ENCODE results near the gene UGT8.
A peak's percentile ranks its signal among the peaks of the same experiment; 100 is the strongest.
"Not testable (repeated sequence)": the region's sequence is repeated elsewhere in the genome, so short reads cannot be mapped to it uniquely, and the experiment has no call there.

The UGT8 gene

DNA sequence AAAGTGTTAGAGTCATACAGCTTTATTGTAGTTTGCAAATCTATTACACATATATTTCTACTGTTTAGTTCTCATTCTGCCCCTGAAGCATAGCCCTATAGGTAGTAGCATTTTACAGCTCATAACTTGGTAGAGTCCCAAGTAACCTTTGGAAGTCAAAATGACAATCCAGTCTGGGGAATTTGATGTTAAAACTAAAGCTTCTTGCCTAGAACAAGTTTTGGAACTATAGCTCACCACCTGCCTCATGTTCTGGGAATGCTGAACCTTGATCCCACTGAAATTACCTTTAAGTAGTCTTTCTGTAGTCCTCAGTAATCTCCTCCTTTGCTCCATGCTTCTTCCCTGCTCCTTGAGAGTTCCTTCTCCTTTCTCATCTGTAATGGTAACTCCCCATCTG is 8.4 kb downstream of the UGT8 start:
- no peak for DNase-seq

DNA sequence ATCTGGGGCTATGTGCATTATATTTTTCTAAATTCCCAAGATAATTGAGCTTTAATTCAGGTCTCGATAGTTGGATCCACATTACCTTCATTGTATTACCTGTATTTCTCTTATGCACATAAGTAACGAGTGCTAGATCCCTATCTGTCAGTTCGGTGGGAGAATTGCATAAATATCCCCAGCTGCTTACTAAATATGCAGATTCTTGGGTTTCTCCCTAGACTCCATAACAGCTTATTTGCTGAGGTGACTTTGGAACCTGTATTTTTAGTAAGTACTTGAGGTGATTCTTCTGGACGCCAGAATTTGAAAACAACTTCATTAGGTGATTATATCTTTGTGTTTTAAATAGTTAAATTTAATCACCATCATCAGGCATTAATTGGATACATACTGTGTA is 15.0 kb downstream of the UGT8 start:
- DNase-seq: no peak

- DNase-seq: no peak
Measured at GRCh38 chr4:114615435-114615834, 16.8 kb downstream of the UGT8 start.

DNA sequence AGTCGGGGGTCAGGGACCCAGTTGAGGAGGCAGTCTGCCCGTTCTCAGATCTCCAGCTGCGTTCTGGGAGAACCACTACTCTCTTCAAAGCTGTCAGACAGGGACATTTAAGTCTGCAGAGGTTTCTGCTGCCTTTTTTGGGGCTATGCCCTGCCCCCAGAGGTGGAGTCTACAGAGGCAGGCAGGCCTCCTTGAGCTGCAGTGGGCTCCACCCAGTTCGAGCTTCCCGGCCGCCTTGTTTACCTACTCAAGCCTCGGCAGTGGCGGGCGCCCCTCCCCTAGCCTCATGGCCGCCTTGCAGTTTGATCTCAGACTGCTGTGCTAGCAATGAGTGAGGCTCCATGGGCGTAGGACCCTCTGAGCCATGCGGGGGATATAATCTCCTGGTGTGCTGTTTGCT is 17.4 kb downstream of the UGT8 start:
- DNase-seq: not testable (repeated sequence)

DNA sequence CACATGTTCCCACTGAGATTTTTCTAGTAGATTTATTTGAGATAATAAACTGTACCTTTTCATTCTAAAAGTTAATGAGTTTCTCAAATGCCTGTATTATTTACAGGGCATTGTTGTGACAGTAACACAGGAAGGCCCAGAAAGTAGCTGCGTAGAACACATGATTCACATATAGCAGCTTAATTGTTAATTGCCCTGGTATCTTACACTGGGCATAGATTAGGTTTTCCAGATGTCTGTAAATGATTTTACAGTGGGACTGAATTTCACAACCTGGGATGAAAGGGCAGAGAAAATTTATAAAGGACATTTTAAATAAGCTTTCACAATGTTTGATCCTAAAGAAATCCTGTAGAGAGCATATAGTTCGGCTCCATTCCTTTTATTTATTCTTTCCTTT is 27.6 kb downstream of the UGT8 start:
- no peak for DNase-seq

- no peak for DNase-seq
Measured at GRCh38 chr4:114636192-114636935, 37.8 kb downstream of the UGT8 start.

- no peak for DNase-seq
Measured at GRCh38 chr4:114642173-114642780, 43.7 kb downstream of the UGT8 start.

- DNase-seq: no peak
Measured at GRCh38 chr4:114649908-114650307, 51.3 kb downstream of the UGT8 start.

GRCh38 chr4:114653675-114654074 is 55.1 kb downstream of the UGT8 start:
- no peak for DNase-seq

- DNase-seq: no peak
Measured at GRCh38 chr4:114654592-114654991, 56.0 kb downstream of the UGT8 start.

- no peak for DNase-seq
Measured at GRCh38 chr4:114658179-114658578, 59.6 kb downstream of the UGT8 start.

DNA sequence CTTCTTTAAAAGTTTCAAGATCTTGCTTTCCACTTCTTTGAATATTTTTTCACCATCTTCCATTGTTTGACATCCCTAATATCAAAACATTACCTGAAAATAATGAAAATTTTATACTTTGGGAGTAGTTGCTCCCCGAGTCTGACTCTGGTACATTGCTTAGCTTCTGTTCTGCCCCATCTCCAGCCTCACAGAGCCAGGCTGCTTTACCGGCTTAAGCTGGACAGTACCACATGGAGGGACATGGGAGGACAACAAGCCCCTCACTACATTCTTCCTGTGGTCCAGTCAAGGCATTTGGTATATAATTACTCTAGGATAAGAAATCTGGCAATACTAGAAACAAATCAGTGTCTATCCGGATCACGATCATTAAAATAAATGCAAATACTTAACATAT is 60.2 kb downstream of the UGT8 start:
- no peak for DNase-seq

DNA sequence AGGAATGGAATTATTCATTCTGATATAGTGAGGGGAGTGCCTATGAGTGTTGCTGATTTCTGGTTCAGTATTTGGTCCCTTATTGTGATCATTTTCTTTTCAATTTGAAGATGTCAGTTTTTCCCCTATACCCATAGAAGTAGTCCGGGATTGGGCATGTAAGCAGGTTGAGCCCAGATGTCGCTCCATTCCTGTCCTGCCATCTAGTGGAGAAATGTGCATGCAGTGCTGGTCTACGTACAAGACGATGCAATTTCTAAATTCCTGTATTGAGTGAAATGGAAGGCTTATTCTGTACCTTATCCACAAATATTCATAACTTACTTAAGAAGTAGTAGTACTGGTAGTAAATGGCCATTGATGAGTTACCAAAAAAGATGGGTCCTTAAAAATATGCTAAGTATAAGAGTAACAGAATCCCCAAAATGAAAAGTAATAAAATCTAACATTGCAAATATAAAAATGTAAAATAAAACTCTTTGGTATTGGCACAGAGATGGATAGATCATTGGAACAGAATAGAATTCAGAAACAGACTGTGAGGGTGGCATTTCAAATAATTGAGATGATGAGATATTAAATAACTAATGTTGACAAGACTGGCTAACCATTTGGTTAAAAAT is 60.9 kb downstream of the UGT8 start:
- peak; percentile 44 for DNase-seq

DNA sequence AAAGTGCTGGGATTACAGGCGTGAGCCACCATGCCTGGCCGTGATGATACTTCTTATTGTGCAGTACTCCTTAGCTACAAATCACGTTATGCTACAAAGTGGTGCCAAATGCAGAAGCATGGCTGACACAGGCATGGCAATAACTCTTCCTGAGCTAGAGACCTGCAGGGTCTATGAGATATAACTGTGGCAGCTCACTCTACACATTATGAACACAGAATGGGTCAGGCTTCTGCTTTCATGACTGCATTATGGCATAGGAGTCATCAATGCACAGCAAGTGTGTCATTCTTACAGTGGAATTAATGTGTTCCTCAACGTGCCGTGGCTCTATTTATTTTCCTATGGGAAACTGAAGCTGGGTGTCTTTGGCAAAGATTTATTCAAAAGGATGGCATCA is 64.5 kb downstream of the UGT8 start:
- DNase-seq: no peak

GRCh38 chr4:114668577-114668976 is 70.0 kb downstream of the UGT8 start:
- DNase-seq: no peak

- not testable (repeated sequence) for DNase-seq
Measured at GRCh38 chr4:114670733-114671132, 72.1 kb downstream of the UGT8 start.

DNA sequence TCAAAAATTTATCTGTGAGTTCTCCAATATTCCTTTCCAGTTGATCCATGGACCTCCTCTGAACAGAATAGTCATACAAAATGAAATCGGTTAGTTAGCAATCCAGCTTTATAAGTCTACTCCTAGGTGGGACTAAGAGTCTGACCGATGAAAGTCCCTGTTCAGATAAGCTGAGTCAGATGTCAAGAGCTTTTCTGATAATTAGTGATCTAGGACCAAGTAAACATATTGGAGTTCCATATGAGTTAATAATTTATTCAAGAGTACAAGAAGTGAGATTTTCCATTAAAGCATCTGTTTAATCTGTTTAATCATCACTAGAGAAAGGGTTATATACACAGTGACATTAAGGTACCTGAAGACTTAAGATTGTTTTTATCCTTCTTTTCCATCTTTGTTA is 74.7 kb downstream of the UGT8 start:
- DNase-seq: no peak

- DNase-seq: no peak
Measured at GRCh38 chr4:114674080-114674479, 75.5 kb downstream of the UGT8 start.

- DNase-seq: no peak
Measured at GRCh38 chr4:114677346-114677979, 78.9 kb downstream of the UGT8 start.

- no peak for DNase-seq
Measured at GRCh38 chr4:114684462-114684861, 85.9 kb downstream of the UGT8 start.

DNA sequence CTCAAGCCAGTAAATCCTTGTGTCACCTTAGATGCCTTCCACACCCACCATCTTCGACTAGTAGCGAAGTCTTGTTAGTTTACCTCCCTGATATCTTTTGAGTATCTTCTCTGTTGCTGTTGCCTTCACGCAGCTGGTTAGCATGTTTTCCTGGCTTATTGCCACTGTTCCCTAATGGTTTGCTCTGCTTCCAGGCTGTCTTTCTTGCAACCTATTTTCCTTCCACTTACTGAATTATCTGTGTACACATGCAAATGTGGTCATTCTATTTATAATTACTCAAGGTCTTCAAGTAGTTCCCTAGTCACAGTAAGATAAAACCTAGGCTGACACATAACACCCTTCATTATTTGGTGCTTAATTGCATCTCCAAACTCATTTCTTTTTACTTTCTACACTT is 89.5 kb downstream of the UGT8 start:
- DNase-seq: no peak

- no peak for DNase-seq
Measured at GRCh38 chr4:114690571-114690970, 92.0 kb downstream of the UGT8 start.

GRCh38 chr4:114691865-114692264 is 93.3 kb downstream of the UGT8 start:
- no peak for DNase-seq

- DNase-seq: no peak
Measured at GRCh38 chr4:114692958-114693357, 94.4 kb downstream of the UGT8 start.

All from HCEC 1CT (cell line).